ENCODE measurements around the gene GSTM5.
"Not testable (repeated sequence)": the region's sequence is repeated elsewhere in the genome, so short reads cannot be mapped to it uniquely, and the experiment has no call there.

Gene GSTM5

GRCh38 chr1:109732390-109732881 is 20.4 kb downstream of the GSTM5 start:
- no peak for DNase-seq

DNA sequence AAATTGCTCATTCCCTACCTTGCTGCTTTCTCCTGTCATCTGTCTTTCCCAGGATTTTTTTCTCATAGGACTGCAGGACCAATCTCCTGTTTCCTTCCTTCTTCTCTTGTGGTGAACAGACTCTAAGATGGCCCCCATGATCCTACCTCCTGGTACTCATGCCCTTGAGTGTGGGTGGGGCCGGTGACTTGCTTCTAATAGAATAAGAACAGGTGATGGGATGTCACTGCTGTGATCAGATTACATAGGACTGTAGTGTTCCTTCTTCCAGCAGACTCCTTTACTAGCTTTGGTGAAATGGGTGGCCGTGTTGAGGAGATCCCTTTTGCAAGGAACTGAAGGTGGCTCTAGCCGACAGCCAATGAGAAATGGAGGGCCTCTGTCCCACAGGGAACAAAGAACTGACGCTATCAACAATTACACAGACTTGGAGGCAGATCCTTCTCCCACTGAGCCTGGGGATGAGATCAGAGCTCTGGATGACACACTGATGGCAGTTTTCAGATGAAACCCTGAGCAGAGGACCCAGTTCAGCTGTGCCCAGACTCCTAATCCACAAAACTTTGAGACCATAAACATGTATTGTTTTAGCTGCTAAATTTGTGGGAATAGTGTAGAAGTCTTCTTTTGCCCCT is 21.3 kb downstream of the GSTM5 start:
- DNase-seq: no peak

DNA sequence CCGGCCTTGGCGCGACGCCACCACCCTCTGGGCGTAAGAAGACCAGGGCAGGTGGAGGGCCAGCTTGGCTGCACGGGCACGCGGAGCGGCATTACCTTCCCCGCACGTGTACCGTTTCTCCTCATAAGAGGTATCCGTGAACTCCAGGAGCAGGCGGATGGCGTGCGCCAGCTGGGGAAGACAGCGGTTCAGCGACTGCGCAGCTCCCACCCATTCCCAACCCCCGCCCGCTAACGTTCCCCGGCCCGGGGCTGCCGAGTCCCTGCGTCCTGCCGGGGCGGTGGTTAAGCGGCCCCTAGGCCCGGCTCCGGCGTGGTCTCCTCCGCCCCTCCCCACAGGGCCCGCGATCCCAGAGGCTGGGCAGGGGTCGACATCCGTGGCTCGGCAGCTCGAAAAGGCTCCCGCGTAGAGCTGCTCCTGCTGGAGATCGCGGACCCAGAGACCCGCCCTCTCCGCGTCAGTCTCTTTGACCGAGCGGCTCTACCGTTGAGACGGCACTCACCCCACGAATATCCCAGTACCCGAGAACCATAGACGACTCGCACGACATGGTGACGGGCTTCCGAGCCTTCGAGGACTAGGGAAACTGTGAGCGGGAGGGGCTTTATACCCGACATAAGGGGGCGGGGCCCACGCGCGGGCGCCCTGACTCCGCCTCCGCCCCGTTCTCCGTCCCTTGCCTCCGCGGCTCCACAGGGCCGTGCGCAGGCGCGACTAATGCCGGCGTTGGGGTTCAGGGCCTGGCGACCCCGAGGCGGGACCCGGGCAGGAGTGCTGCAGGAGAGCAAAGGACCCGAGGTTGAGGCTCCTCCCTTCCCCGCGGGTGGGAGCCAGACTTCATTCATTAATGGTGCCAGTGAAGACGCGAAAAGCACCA is 27.9 kb downstream of the GSTM5 start:
- DNase-seq: peak; percentile 59

DNA sequence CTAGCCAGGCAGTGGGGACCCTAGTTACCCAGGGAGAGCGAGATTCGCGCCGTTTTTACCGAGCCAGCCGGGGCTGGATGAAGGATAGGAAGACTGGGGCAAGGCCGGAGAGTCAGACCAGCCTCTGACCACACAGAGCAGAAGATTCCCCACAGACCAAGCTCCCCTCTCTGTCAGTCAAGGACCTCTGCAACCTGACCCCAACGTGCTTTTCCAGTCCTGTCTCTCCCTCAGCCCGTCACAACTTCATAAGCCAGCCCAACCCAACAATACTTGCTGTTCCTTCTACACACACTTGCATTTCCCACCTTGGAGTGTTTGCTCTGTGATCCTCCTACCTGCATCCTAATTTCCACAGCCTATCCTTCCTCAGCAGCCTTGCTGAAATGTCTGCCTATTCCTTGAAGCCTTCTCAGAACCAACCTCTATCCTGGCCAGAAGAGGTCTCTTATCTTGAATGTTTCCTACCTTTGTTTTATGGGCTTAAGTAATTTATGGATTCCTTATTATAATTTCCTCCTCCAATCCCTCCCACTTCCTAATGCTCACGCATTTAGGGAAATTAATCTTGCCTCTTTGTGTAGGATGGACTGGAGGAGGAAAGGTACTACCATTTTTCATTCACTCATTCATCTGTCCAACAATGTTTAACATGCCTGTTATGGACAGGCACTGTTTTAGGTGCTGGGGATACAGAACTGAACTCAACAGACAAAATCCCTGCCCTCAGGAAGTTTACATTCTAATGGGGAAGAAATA is 28.7 kb downstream of the GSTM5 start, which contains the start of gene GSTM3:
GSTM3 (minus strand) TSS at position 424 of the 759 bp plus-strand sequence. CDS start 751 bp downstream, outside the sequence.
- no peak for DNase-seq

GRCh38 chr1:109748311-109748710 is 36.3 kb downstream of the GSTM5 start:
- not testable (repeated sequence) for DNase-seq

DNA sequence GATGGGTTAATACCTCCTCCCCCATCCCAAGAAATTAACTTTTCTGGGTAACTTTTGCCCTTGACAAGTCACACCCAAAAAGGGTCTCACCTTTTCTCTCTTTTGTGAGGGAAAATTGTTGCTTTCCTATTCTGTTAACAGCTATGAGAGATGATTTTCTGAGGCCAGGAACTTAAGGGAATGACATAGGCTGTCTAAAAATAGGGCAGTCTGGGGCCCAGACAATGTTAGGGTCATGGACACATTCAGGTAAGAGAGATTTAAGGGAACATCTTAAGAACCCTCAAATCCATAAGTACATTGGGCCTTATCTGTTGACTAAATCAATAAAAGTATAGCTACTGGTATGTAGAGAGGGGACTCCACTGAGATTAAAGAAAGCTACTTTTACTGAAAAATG is 37.2 kb downstream of the GSTM5 start:
- DNase-seq: no peak

- no peak for DNase-seq
These were observed 38.3 kb downstream of the GSTM5 start for GRCh38 chr1:109750241-109750882.

GRCh38 chr1:109750920-109751319 is 38.9 kb downstream of the GSTM5 start:
- no peak for DNase-seq

GRCh38 chr1:109751531-109752260 is 39.6 kb downstream of the GSTM5 start:
- DNase-seq: no peak

- no peak for DNase-seq
These were observed 42.7 kb downstream of the GSTM5 start for GRCh38 chr1:109754738-109755137.

DNA sequence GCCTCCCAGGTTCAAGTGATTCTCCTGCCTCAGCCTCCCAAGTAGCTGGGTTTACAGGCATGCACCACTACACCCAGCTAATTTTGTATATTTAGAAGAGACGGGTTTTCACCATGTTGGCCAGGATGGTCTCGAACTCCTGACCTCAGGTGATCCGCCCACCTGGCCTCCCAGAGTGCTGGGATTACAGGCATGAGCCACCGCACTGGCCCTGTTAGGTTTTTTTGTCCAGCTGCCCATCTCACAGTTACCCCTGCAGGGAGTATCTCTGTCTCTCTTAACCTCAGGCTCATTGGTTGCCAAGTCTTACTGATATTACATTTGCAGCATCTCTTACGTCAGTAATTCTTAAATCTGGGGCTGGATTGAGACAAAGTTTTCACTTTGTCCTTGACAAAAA is 44.3 kb downstream of the GSTM5 start:
- not testable (repeated sequence) for DNase-seq

DNA sequence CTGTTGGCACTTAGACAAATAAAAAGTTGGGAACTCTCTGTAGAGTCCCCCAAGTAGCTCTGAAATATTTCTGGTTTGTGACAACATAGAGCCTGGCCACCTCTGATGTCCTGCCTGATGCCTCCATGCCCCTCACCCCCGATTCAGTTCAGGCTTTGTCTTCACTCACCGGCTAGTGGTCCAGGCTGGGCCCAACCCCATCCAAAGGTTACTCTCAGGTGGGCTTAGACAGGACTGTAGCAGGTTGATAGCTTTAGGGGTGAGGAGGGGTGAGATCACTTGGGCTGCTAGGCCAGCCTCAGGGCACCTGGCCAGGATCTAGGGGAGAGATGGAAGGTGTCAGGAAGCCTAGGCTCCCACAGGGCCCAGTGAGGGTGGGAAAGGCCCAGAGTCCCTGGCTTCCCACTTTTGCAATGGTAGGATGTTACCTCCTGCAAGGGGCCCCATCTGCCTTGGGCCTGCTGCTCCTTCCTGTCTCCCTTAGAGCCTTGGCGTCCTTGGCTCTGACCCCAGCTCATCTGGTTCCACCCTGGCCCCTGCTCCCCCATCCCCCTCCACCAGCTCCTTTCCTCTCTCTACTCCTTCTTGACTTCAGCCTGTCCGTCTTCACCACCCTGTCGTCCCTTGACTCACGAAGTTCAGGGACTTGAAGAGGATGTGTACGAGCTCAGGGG is 44.9 kb downstream of the GSTM5 start:
- no peak for DNase-seq

DNA sequence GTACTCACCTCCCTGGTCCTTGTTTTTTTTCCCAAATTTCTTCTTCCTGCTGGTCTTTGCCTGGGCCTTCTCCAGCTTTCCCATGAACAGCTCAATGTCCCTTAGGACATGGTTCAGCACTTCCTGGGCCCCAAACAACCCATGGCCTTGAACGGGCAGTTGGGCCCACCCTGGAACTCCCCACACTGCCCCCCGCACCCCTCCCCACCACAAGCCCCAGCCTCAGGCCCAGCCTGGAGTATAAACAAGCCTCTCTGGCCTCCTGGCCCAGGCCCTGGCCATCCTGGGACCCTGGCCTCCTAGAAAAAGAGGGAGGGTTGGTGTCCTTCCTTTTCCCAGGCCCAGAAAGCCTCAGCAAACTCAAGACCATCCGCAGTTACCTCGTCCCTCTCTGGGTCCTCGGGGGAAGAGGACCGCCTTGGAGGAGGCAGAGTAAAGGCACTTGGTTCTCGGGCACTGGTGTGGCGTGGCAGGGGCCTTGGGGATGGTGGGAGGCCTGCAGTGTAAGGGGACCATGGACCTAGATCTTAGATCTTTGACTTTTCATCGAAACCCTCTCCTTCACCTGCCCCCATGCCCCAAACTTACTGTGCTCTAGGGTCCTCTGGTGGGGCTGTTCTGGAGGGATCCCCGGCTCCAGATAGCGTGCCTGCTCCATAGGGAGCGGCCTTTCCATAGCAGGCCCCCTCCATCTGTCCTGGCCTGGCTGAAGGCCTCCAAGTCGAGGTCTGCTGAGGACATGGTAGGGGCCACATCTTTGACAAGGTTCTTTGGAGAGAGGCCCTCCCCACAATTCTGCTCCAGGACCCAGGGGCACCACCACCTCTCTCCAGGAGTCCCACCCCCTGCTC is 46.1 kb downstream of the GSTM5 start:
- DNase-seq: no peak

DNA sequence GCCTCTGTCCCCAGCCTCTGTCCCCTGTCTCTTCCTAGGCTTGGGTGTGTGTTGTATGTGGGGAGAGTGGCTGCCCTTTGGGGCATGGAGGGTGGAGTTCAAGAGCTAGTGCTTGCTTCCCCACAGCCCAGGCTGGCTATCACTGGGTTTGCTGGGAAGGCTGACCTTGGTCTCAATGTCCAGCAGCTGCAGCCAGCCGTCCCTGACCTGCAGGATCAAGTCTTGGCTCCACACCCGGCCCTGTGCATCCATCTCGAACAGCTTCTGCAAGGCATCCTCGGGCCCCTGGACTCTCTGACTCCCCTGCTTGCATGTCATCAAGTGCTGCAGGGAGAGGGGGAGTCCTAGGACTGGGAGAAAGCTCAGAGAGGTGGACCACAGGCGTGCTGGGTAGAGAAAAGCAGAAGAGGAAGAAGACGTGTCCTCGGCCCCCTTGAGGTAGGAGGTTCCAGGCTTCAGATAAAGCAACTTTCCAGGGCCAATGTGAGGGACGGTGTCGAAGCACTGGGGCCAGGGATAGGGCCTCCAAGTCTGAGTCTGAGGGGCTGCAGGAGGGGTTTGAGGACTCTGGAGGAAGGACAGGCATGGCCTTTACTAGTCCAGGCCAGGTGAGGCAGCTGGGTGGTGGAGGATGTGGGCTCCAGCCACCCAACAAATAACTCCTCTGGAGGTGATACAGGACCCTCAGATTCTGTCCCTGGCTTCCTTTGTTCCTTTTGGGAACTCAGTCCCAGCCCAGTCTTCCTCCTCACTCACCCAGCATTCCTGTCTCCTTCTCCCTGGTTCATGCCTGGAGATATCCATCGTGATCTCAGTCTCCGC is 47.7 kb downstream of the GSTM5 start:
- no peak for DNase-seq

DNA sequence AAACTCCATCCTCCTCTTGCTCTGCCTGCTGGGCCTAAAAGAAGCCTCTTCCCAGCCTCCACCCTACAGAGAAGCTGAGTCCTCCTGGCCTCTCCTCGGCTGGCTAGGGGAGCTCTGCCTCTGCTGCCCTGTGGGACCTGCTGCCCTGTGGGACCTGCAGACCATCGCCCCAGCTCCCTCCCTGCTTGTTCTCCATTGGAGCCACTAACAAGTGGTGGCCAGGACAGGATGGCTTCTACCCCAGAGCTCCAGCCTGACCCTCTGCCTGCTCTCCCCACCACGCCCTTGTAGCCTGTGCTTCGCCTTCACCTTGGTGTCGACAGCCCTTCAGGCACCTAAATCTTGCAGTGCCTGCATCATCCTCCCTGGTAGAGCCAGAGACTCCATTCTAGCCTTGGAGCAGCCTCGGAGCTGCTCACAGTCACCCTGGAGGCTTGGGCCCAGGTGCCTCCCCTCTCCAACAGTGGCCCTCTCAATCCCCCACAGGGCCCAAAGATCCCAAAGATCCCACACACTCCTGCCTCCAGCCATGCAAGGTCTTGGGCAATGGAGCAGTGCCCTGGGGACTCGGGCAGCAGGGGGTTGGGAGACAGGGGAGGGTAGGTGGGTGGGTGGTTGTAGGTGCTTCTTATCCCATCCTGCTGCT is 48.7 kb downstream of the GSTM5 start:
- DNase-seq: no peak

- DNase-seq: no peak
These were observed 49.4 kb downstream of the GSTM5 start for GRCh38 chr1:109761227-109762038.

DNA sequence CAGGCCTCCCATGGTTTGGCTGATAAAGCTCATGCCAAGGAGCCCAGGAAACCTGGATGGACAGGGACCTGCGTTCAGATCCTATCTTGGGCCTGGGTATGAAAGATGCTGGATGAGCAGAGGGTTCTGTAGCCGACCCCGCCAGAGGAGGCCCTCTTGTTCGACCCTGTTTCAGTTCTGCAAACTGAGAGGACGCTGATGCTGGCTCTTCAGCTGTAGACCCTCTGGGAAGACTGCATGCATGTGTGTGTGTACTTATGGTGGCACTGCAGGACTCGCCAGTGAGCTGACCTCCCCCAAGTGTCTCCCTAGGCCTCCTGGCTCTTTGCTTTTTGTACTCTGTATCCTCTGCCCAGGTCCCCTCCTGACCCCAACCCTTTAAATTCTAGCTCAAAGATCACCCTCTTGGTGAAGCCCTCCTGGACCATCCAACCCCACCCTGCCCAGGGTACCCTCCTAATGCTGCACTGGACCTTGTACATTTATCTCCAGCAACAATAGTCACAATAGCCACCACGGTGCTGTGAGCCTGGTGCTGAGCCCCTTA is 50.1 kb downstream of the GSTM5 start:
- DNase-seq: no peak

Measured in activated CD4-positive, alpha-beta T cell treated with anti-CD3 and anti-CD28 coated beads, Interleukin-2, amount 50 U/mL, for 16 hours (primary cell).